T-helper 1 cell (primary cell): ENCODE results near the gene TLR1.
"Not testable (repeated sequence)": the region's sequence is repeated elsewhere in the genome, so short reads cannot be mapped to it uniquely, and the experiment has no call there.

Experiments
- DNase-seq, 5 donors: peaks; one replicate each; pipeline ENCODE4 v3.0.0-alpha.2; 2012 to 2020
- total RNA-seq, 4 donors: gene quantifications; one replicate each; lab custom pipeline; 2026; lab: John Stamatoyannopoulos, UW

The TLR1 gene, protein sequence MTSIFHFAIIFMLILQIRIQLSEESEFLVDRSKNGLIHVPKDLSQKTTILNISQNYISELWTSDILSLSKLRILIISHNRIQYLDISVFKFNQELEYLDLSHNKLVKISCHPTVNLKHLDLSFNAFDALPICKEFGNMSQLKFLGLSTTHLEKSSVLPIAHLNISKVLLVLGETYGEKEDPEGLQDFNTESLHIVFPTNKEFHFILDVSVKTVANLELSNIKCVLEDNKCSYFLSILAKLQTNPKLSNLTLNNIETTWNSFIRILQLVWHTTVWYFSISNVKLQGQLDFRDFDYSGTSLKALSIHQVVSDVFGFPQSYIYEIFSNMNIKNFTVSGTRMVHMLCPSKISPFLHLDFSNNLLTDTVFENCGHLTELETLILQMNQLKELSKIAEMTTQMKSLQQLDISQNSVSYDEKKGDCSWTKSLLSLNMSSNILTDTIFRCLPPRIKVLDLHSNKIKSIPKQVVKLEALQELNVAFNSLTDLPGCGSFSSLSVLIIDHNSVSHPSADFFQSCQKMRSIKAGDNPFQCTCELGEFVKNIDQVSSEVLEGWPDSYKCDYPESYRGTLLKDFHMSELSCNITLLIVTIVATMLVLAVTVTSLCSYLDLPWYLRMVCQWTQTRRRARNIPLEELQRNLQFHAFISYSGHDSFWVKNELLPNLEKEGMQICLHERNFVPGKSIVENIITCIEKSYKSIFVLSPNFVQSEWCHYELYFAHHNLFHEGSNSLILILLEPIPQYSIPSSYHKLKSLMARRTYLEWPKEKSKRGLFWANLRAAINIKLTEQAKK
- total RNA-seq: 15.3 to 36.5 (median 24.8) reads per million in 4 donors

GRCh38 chr4:38804654-38805295 lies at the start of gene TLR1:
TSS of gene TLR1 (minus strand) at chr4:38804791. CDS start at chr4:38798831, 5,960 bp downstream.
- peak in 1 of 5 donors; percentile 83 for DNase-seq

DNA sequence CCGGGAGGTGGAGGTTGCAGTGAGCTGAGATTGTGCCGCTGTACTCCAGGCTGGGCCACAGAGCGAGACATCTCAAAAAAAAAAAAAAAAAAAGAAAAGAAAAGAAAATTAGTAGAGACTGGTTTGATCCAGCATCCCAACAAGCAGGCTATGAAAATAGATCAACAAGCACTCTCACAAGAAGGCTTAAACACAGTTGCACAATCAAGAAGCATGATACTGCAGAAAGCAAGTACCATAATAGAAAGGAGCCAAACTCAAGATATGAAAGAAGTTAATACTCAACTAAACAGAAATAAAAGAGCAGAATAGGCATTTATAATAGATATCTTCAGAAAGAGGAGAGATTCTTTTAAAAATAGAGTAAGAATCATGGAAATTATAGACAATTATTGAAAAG lies 41.4 kb upstream of the TLR1 start:
- no peak for DNase-seq

GRCh38 chr4:38842994-38843393 lies 38.4 kb upstream of the TLR1 start:
- no peak for DNase-seq

GRCh38 chr4:38837849-38838248 lies 33.3 kb upstream of the TLR1 start:
- peak in 1 of 5 donors; percentile 33 for DNase-seq

GRCh38 chr4:38837334-38837733 lies 32.7 kb upstream of the TLR1 start:
- no peak for DNase-seq

GRCh38 chr4:38834570-38834969 lies 30.0 kb upstream of the TLR1 start:
- DNase-seq: no peak

GRCh38 chr4:38832624-38833528 lies 28.3 kb upstream of the TLR1 start:
- DNase-seq: no peak

DNA sequence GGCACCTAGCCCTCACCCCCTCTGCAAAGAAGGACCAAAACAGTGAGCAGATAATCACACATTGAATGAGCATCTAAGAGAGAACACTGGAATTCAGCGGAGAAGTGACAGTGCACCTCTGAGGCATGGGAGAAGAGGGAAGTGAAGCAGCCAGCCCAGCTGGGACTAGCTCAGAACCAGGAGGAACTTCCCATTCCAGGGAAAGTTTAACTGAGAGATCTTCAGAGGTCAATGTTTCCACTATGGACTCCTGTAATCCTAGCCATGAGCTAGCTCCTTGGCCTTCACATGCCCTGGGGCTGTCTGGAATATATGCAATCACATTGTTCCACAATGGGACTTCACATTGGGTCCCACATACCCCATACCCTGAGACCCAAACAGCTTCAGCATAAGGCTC lies 27.6 kb upstream of the TLR1 start:
- DNase-seq: no peak

- DNase-seq: no peak
Observed at GRCh38 chr4:38831653-38832052, 27.1 kb upstream of the TLR1 start.

- DNase-seq: no peak
Observed at GRCh38 chr4:38829237-38829636, 24.6 kb upstream of the TLR1 start.

DNA sequence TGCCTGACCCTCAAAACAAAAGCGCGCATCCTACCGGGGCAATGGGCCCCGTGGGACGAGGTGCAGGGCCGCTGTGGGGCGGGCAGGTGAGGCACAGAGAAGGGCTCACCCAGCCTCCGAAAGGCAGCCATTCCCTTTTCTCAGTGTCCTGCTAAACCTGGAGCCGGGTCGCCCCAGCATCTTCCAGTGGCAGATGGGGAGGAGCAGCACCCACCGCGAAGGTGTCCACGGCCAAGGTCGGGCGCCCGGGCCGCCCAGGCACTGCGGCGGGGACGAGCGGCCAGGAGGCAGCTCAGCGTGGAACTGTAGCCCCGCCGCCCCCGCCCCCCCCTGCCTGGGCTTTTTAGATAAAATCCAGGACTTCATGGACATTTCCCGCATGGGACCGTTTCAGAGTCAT lies 19.2 kb upstream of the TLR1 start:
- DNase-seq: no peak

DNA sequence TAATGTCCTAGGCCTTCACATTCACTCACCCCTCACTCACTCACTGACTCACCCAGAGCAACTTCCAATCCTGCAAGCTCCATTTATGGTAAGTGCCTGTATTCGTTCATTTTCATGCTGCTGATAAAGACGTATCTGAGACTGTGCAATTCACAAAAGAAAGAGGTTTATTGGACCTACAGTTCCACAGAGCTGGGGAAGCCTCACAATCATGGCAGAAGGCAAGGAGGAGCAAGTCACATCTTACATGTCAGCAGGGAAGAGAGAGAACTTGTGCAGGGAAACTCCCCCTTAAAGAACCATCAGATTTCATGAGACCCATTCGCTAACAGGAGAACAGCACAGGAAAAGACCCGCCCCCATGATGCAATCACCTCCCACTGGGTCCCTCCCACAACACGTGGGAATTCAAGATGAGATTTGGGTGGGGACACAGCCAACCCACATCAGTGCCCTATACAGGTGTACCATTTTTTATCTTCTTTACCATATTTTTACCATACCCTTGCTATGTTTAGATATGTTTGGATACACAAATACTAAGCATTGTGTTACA lies 18.2 kb upstream of the TLR1 start:
- DNase-seq: no peak

DNA sequence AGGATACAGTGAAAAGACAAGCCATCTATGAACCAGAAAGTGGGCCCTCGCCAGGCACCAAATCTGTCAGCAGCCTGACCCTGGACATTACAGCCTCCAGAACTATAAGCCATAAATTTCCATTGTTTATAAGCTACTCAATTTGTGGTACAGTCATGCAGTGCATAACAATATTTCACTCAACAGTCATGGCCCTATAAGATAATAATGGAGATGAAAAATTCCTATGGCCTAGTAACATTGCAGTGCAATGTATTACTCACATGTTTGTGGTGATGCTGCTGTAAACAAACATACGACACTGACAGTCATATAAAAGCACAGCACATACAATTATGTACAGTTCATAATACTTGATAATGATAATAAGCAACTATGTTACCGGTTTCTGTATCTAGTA lies 17.1 kb upstream of the TLR1 start:
- no peak for DNase-seq

DNA sequence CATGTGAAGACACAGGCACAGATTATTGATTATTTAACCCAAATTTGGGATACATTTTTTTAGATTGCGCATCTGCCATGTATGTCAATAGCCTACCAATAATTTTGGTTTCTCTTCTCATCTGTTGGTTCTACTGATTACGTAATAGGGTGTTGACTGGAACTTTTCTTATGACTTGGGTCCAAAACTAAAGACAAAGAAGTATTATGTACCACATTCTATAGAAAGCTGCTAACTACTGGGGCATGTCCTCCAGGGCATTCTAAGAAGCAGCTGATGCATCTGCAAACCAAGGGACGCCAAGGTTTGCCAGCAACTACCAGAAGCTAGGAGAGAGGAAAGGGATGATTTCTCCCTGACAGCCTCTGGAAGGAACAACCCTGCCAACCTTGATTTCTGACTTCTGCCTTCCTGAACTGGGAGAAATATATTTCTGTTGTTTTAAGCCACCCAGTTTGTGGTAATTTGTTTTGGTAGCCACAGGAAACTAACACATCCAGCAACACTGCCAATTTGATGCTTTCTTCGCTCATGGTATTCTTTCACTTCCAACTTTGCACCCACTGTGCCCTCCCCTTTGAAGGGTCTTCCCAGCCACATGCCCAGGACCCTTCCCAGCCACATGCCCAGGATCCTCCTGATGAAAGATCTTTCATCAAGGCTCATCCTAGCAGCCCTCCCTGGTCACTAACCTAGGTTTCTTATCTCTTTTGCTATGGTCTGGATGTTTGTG lies 15.9 kb upstream of the TLR1 start:
- DNase-seq: no peak

GRCh38 chr4:38819569-38819968 lies 15.0 kb upstream of the TLR1 start:
- DNase-seq: no peak

- no peak for DNase-seq
Observed at GRCh38 chr4:38818441-38818976, 13.9 kb upstream of the TLR1 start.

- DNase-seq: no peak
Observed at GRCh38 chr4:38815885-38816782, 11.5 kb upstream of the TLR1 start.

DNA sequence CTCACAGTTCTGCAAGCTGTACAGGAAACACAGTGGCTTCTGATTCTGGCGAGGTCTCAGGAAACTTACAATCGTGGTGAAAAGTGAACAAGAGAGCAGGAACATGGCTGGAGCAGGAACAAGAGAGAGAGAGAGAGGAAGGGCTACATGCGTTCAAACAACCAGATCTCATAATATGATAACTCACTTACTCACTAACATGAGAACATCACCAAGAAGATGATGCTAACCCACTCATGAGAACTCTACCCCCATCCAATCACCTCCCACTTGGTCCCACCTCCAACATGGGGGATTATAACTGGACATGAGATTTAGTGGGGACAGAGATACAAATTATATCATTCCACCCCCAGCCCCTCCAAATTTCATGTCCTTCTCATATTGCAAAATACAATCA lies 9.8 kb upstream of the TLR1 start:
- no peak for DNase-seq

- DNase-seq: no peak
Observed at GRCh38 chr4:38811297-38811696, 6.7 kb upstream of the TLR1 start.

GRCh38 chr4:38807462-38807861 lies 2.9 kb upstream of the TLR1 start:
- not testable (repeated sequence) for DNase-seq
